Stimulated activated CD4-positive, alpha-beta T cell treated with anti-CD3 and anti-CD28 coated beads, Interleukin-2, amount 100 ng/mL, for 48 hours (primary cell): ENCODE data around the gene DAPL1.

Experiments
- DNase-seq, 2 donors: peaks; one replicate each; pipeline ENCODE4 v3.0.0-alpha.2; 2020

Gene DAPL1, protein sequence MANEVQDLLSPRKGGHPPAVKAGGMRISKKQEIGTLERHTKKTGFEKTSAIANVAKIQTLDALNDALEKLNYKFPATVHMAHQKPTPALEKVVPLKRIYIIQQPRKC

DNA sequence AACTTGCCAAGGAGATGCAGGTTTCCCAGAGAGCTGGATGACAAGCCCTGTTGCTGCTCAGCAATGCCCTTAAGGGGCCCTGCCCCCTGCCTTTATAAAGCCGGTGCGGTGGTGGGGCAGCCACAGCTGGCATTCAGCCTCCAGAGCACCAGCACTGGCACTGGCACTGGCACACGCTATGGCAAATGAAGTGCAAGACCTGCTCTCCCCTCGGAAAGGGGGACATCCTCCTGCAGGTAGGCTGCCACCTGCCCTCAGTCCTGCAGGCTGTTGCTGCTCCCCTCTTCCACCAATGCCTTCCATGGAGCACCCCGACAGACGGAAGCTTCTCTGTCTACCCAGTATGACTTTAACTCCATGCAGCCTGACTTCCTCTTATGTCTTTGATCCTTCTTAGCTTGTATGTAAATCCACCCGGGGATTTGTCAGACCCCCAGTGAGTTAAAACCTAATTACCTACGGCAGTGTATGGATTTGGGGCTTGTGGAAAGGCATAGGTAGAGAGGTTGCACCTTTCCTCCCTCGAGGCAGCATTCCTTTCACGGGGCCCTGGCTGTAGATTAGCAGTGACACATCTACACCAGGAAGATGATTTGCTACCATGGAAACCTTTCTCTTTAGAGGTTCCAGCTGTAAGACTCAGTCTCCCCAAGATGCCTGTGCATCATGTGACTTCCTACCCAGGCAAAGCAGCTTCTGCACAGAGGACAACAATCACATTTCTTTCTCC, at the start of gene DAPL1:
Gene DAPL1 (plus strand): TSS at position 123 of the 730 bp plus-strand sequence. CDS start 56 bp downstream, at position 179.
- DNase-seq = no peak

DNA sequence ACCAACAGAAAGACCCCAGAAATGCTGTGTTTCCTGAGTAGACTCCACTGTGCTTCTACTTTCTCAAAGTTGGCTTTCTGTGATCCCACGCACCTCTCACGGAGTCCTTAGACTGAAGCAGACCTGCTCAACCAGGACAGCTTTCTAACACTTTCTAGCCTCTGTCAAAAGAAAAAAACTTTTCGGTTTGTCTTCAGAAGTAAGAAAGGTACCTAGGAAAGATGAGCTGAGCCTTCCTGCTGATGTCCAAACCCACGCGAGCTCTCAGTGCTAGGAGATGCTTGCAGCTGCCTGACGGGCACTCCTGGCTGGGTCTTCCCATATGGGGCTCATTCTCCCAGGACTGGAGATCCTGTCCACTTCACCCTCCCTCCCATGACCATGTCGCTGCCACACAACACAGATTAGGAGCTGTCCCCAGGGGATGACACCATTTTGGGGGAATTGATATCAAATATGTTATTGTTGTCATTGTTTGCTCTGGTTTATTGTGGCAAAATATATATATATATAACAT, 49.2 kb upstream of the DAPL1 start:
- DNase-seq = no peak

DNA sequence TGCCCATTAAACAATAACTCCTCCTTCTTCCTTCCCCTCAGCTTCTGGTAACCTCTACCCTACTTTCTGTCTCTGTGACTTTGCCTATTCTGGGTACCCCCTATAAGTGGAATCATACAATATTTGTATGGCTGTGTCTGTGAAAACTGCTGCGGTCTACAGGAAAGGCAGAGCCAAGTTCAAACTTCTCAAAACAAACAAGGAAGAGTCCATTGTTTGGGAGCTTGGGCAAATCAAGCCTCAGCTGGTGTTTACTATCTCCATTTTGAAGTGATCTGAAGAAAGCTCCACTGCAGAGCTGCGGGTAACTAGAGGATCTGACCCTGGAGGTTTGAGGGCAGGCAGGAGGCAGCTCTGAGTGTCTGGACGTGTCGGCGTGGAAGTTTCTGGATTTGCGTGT, 48.6 kb upstream of the DAPL1 start:
- DNase-seq = no peak

DNA sequence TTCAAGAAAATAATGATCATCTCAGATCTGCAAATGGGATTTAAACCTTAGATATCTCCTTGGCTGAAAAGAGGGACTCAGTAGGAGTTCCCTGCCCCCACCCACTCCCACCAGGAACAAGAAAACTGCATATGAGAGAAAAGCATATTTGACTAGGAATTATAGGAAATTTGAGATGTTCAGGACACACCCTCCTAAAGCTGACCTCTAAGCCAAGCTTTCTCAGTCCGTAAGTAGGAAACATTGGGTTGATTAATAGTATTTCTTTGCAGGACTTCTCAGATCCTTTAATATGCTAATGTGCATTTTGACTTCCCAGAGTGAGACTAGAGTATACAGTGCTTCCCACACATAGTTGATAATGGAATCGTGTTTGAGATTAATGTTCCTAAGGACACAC, 47.8 kb upstream of the DAPL1 start:
- no peak for DNase-seq

DNA sequence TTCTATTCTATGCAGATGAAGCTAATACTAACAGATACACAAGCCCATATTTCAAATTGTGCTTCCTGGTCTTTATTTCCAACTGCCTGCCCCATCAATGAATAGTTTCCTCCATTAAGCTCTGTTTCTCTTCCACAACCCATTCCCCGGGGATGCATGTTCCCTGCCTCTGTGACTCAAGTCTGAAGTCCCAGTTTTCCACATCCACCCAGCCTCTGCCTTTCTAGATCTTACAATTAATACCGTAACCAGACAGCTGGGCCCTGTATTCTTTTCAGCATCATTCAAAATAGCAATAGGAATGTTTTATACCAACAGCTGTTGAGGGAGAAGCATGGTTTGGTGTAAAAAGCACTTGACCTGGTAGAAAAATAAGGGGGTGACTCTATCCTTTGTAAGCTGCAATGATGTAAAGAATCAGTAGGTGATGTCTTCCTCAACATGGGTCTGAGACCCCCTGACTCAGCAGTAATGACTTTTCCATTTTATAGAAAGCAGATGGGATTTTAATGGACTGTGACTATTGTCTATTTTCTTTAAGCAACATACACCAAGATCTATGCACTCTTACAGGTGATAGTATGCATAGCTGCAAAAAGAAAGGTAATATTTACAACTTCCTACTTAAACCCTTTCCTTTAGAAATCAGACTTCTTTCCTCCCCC, 46.1 kb upstream of the DAPL1 start:
- no peak for DNase-seq

DNA sequence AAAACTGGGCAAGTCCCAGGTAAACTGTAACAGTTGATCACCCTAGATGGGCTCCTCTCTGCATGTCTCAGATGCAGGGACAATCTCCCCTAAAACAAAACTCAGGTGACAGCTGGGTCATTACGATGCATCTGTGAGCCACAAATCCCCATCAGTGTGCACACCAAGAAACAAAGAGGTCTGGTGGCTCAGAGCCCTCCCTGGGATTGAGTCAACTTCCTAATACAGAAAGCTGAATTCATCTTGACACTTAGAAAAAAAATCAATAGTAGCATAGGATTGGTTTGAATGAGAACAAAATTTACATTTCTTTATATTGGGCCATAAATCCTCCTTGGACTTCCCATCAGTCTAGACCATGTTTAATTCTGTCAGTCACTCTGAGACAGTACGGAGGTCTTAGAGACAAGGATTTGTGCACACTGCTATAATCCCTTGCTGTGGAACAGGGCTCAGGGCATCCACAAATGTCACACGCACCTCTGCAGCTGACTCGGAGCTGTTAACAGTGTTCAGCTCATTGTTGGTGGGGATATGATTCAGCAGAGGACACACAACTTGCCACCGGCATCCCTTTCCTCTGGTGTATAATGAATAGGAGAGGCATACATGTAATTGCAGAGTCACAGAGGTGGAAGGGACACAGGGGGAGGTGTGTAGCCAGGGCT, 44.5 kb upstream of the DAPL1 start:
- no peak for DNase-seq

DNA sequence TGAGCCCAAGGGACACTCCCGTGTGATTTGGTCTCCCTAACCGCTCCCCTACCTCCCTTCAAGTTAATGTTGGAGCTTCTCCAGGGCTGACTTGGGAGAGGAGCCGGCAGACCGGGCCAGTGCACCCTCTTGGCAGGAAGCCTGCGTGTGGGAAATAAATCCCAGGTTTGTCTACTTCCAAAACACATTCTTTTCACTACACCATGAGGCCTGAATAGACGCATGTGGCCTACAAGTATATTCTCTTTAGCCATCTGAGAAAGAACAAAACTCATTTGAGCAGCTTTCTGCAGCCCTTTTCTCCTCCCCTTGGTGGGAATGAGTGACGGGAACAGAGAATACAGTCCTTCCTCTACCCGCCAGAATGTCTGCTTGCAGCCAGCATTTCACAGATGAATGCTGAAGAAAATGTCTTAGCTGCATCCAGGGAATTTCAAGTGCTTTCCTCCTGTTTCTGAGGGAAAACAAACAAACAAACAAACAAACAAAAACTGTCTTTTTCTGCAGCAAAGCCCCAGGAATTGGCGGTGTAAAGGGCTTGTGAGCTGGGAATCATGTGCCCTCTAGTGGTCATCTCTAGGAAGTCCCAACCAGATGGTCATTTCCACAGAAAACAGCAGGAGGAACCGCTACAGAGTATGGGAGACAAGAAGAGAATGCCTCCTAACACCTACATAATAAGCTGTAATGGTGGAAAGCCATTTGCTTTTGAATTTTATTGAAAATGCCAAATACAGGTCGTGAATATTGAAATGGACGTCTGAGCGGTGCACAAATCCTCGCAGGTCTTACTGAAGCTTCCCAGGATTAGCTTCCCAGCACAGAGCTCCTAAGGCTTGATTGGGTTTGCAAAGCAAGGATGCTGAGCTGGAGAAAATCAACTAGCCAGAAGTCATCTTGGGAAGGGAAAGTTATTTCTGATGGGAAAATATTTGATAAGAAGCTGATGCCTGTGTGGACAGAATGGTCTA, 41.2 kb upstream of the DAPL1 start:
- DNase-seq = peak; percentile 6 to 19

DNA sequence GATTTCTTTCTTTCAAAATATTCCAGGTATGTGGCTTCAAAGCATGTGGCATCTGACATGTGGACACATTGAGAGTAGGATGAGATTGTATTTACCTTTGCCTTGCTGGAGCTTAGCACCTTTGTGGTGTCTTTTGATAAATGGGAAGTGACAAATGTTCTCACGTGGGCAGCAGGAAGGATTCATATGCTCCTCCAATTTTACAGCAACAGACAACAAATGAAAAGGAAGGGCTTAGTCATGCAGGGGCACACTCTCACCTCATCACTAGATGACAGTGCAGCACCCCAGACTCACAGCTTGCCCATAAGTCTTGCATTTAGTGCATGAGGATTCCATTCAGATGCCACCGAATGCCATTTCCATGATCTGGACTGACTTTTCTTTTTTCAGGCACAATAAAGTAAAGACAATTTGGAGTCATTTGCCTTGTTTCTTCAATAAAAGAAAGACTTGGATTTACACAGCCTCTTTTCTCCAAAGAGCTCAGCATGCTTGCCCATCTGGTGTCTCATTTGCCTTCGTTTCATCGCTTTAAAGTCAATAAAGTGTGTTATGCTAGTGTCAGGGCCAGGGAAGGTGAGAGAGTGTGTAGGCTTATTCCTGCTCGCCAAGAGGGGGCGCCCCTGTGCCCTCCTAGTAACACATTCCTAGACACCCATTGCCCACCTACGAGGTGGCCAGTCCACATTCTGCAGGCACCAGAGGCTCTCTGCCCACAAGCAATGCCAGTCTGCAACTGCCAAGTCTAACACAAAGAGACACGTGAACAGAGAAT, 39.6 kb upstream of the DAPL1 start:
- DNase-seq = no peak

DNA sequence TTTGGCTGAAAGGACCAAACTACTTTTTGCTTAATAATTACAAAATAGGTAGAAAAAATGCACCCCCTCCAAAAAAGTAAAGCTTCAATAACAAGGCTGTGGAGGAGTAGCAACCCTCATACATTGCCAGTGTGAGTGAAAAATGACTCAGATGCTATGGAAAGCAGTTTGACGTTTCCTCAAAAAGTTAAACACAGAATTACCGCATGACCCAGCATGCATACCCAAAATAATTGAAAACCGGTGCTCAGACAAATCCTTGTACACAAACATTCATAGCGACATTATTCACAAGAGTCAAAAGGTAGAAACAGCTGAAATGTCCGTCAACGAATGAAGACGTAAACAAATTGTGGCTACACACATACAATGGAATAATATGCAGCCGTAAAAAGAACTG, 38.8 kb upstream of the DAPL1 start:
- DNase-seq = no peak

DNA sequence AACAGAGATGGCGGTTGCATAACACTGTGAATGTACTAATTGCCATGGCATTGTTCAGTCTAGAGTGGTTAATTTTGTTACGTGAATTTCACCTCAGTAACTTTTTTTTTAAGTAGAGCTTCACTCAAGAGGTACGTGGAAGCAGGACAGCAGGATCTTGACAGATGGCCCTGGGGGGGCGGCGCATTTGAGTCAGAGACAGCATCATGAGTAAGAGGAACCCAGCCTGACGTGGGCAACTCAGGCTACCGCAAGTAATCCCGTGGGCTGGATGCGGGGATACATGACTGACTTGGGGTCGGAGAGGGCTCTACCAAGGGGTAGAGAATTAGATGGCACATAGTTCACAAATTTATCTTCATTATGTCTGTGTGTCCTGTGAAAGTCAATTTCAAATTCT, 38.1 kb upstream of the DAPL1 start:
- DNase-seq = no peak

DNA sequence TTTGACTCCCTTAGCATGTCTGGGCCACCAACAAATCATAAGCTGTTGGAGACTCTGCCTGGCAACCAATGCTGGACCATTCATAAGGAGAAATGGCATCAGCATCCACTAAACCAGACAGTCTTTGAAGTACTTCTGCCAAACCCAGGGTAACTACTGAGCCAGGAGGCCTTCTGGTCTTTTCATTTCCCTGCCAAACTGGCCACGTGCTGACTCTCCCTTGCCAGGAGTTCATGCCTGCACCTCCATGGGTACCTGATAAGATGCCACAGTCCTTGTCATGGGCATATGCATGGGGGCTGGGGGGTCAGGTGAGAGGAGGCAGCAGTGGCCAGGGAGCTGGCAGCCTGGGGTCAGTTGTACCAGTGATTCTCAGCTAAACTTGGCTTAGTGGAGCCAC, 34.2 kb upstream of the DAPL1 start:
- DNase-seq = no peak

DNA sequence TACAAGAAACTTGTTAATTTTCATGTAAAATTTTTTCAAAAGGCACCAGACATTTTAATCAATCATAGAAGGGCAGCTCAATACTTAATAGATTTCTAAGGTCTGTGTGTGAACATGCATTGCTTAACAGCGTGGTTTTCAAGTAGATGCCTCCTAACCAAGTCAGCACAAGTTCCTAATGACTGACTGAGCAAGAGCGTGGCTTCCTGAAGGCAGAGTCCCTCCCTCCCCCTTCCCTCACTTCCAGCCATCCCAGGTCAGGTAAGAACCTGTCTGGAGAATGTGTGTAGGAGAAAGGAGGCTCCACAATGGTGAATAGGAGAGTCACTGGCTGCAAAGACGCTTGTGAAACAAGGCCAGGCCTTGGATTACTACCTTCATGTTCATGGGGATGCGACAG, 33.5 kb upstream of the DAPL1 start:
- DNase-seq = no peak

DNA sequence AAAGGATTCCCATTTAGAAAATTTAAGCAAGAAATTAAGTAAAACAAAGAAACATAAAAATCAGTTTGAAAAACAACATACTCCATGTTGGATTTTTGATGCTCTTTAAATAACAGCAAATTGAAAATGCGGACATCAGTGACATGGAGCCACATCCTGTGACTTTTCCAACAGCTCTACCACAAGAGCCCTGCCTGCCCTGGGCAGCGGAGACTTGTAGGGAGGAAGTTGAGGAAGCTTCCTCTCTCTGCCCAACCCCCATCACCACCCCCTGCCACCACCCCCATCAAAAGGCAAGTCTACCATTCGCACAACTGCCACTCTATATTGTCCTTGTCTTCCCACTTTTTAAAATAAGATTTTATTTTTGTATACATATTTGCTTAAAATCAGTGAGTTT, 32.8 kb upstream of the DAPL1 start:
- no peak for DNase-seq

DNA sequence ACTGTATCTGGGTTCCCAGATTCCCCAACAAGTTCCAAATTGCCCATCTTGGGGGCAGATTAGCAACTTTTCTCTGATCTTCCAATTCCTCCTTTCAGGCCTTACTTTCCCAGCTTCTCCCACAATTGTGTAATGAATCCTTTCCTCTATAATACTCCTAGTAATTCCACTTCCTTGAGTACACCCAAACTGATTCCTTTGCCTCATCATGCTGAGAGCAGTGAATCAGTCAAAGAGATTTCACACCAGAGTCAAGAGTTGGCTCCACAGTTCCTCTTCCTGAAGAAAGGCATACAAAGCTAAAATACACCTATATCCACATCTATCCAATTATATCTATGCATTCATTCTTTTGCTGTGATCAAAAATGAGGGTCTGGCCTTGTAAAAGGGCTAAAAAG, 28.6 kb upstream of the DAPL1 start:
- no peak for DNase-seq

DNA sequence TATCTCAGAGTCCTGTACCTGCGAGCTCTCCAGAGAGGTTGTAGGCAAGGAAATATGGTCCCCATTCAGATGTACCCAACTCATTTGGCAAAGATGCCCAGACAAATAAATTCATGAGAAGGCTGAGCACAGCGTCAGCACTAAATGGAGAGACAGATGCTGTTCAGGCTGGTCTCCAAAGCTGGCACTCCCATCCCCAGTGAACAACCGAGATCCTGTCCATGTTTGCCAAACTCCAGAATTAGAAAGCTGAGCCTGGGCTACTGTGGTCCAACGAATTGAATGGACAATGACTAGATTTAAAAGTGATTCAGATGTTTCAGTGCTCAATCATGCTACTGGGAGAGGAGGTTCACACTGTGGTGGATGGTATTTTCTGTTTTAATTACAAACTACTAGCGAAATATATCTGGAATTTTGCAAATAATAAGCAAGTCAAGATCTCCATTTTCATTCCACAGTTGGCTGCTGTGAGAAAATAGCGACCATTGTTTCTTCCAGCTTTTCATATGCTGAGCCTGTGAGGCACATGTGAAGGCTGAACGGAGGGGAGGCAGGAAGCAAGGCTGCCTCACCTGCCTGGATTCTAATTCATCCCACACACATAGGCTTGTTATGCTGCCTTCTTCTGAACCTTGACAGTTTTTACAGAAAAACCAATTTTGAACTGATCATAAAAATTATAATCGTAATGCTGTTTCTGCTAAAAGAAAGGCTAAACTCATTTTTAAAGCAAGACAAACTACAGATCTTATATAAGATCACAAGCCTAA, 22.6 kb upstream of the DAPL1 start:
- no peak for DNase-seq

DNA sequence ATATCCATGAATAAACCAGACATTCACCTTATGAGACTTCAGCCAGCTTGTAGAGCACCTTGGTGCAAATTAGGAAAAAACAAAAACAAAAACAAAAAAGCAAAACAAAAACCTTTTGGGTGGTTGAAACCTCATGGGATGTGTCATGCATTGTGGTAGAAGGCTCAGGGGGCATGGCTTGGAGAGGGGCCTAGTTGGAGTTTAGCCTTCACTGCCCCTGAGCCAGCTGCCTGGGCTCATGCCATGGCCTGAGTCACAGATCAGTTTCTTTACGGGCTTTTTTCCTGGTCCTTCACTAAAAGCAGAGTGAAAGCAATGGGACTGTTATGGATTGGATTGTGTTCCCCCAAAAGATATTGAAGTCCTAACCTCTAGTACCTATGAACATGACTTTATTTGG, 22.0 kb upstream of the DAPL1 start:
- DNase-seq = no peak

DNA sequence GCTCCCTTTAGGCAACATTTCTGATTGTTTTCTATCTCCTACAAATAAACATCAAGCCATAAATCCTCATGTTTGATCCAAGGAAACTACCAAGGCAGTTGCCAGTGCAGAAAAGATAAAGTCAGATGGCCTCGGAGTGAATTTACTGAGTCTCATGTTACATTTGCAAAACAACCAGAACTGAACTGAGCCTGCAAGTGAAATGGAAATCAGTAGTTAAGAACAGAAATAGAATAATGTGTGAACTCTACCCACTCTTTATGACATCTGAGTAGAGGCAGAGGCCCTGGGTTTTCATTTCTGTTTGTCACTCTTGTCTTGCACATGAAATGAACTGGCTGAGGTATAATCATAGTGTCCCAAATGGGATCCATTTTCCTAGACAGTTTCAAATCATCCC, 20.4 kb upstream of the DAPL1 start:
- DNase-seq = no peak

DNA sequence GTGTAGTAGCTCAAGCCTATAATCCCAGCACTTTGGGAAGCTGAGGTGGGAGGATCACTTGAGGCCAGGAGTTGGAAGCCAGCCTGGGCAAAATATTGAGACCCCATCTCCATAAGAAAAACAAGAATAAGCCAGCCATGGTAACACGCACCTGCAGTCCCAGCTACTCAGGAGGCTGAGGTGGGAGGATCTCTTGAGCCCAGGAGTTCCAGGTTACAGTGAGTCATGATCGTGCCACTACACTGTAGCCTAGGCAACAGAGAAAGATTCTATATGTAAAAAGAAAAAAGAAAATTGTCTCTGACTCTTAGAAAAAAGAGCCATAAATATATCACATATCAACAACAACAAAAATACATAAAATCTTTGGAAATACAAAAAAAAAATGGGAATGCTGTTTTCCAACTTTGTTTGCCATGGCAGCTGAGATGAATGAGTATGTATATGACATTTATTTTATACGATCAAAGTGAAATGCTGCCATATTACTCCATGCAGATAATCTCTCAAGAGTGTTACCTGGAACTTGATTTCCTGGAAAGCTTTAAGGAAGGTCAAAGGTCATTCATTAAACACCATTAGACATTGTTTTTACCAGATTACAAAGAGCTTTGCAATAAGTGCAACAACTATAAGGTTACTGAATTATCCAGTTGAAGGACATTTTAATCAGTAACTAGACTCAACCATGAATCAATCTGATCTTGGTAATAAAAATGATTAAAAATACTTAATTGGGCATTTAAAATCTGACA, 19.7 kb upstream of the DAPL1 start:
- no peak for DNase-seq

DNA sequence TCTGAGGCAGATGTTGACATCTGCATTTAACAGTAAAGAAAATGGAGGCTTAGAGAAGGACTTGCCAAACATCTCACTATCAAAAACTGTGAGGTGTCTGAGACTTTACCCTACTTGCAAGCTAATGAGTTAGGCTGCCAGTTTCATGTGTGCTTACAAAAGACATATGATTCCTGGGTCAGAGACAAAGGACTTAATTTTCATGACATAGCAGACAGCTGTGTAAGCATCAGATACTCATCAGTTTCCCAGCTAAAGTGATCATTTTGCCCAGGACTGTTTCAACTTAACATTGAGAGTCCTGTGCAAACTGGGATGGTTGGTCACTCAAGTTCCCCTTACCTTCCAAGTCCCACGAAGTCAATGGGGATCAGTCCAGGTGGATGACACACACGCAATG, 18.9 kb upstream of the DAPL1 start:
- no peak for DNase-seq

DNA sequence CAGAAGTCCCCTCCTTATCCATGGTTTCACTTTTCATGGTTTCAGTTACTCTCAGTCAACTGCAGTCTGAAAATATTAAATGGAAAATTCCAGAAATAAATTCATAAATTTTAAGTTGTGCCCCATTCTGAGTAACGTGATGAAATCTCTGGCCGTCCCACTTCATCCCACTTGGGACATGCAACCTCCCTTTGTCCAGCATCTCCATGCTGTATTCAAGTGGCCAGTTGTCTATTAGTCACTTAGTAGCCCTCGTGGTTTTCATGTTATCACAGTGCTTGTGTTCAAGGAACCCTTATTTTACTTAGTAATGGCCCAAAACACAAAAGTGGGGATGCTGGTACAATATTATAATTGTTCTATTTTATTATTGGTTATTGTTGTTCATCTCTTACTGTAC, 18.0 kb upstream of the DAPL1 start:
- no peak for DNase-seq
